ENCODE data around the gene ZBTB7C. TPM values are rescaled to one million over a fixed set of nuclear protein-coding genes. Genes with fewer than 3 reads are reported as not detected.

The ZBTB7C gene
- total and polyA plus RNA-seq, 10 of the 15 experiments (the other 5 are each of a cell fraction or from before 2014, with no cell fraction given): under 0.01 to 0.08 (median 0.01) TPM; not detected in 7

DNA sequence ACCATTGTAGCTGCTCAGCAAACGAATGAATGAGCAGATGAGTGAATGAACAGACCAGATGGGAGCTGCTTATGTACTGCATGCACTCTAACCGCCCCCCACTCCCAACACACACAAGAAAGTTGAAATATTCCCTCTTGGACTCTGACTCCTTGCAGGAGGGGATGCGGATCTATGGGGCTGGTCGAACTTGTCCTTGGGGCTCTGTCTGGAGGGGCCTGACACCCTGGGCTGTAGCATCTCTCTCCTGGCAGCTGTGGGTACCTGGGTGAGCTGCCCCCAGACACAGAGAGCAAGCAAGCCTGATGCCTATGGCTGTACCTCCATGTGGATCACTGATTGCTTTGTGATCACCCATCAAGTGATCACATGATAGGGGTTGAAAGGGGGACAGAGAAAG lies 286.4 kb downstream of the ZBTB7C start (continued):
- TF ChIP-seq CEBPB (IDR thresholded peaks at IDR 0.05; ENCODE audit: borderline replicate concordance in 1 of 2, low read depth in 2 of 2, low read length in 2 of 2) (no peak), SMAD5 (IDR thresholded peaks at IDR 0.05; ENCODE audit: low read depth) (no peak), SIN3A (IDR thresholded peaks at IDR 0.05; ENCODE audit: low read depth, low read length) (no peak)
- TF ChIP-seq, protein P1, sequence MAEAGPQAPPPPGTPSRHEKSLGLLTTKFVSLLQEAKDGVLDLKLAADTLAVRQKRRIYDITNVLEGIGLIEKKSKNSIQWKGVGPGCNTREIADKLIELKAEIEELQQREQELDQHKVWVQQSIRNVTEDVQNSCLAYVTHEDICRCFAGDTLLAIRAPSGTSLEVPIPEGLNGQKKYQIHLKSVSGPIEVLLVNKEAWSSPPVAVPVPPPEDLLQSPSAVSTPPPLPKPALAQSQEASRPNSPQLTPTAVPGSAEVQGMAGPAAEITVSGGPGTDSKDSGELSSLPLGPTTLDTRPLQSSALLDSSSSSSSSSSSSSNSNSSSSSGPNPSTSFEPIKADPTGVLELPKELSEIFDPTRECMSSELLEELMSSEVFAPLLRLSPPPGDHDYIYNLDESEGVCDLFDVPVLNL (IDR thresholded peaks at IDR 0.05; ENCODE audit: low read depth, low read length): no peak

DNA sequence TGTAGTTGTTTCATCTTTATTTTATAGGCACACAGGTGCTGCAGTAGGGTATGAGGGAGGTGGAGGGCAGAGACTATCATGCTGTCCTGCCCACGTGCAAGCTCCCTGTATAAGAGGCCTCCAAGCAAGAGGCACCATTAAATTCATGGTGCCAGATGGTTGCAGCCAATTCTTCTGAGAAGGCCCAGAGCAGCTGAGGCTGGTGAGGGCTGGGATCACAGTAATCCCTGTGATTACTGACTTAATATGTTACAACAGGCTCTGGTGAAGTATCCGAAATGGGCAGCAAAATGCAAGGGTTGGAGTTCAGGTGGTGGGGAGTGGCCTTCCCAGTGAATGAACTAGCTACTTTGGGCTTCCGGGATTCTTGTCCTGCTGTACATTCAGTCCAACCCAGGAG lies 286.8 kb downstream of the ZBTB7C start:
- Histone ChIP-seq H3K27me3 (replicated peaks in 1 of 2; ENCODE audit: control insufficient read depth in 2 of 2, insufficient read depth in 2 of 2, low read length in 1 of 2) (no peaks in the 10 kb centered on the region; a peak in 1 of 4 replicates), H3K9ac (ENCODE audit: control insufficient read depth, insufficient read depth, low read length) (no peak overlapping the region), H3K4me2 (ENCODE audit: control insufficient read depth, insufficient read depth) (no peak overlapping the region), H3K4me3 (no peak overlapping the region), H3K9me3 (replicated peaks; ENCODE audit: control insufficient read depth, insufficient read depth, low read length) (no peaks in the 10 kb centered on the region), H3K36me3 (ENCODE audit: control insufficient read depth in 2 of 2, insufficient read depth in 2 of 2, low read length in 1 of 2) (no peaks in the 10 kb centered on the region), H2AFZ (ENCODE audit: control insufficient read depth, low read depth, low read length) (no peak overlapping the region), H4K20me1 (ENCODE audit: control insufficient read depth, insufficient read depth) (no peaks in the 10 kb centered on the region), H3K27ac (ENCODE audit: control insufficient read depth, insufficient read depth) (no peak overlapping the region), H3K79me2 (ENCODE audit: control insufficient read depth, insufficient read depth, low read length) (no peaks in the 10 kb centered on the region), H3K4me1 (ENCODE audit: control insufficient read depth, insufficient read depth, low read length) (no peaks in the 10 kb centered on the region)
- in situ Hi-C loops (cut with MboI) (no loop called here), intact Hi-C loops (cut with micrococcal nuclease; ENCODE audit: unreplicated experiment) (no loop called here)
- WGBS (ENCODE audit: insufficient coverage, insufficient replicate concordance, low lambda C conversion rate, missing lambda C conversion rate): 13% methylated on average over 3 of the region's 3 CpGs
- BruUV-seq (replicated peaks): no TSS peak
- SMC1A ChIA-PET (ENCODE audit: uncharacterized antibody, unreplicated experiment): no interaction called here
- no peak for TF ChIP-seq SUZ12 (IDR thresholded peaks at IDR 0.05; ENCODE audit: unreplicated experiment)
- no peak for TF ChIP-seq POLR2AphosphoS2 (IDR thresholded peaks at IDR 0.05; ENCODE audit: low read depth, low read length)
- TF ChIP-seq, protein P2, sequence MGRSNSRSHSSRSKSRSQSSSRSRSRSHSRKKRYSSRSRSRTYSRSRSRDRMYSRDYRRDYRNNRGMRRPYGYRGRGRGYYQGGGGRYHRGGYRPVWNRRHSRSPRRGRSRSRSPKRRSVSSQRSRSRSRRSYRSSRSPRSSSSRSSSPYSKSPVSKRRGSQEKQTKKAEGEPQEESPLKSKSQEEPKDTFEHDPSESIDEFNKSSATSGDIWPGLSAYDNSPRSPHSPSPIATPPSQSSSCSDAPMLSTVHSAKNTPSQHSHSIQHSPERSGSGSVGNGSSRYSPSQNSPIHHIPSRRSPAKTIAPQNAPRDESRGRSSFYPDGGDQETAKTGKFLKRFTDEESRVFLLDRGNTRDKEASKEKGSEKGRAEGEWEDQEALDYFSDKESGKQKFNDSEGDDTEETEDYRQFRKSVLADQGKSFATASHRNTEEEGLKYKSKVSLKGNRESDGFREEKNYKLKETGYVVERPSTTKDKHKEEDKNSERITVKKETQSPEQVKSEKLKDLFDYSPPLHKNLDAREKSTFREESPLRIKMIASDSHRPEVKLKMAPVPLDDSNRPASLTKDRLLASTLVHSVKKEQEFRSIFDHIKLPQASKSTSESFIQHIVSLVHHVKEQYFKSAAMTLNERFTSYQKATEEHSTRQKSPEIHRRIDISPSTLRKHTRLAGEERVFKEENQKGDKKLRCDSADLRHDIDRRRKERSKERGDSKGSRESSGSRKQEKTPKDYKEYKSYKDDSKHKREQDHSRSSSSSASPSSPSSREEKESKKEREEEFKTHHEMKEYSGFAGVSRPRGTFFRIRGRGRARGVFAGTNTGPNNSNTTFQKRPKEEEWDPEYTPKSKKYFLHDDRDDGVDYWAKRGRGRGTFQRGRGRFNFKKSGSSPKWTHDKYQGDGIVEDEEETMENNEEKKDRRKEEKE (IDR thresholded peaks at IDR 0.05): no peak
- TF ChIP-seq SIN3A (IDR thresholded peaks at IDR 0.05; ENCODE audit: low read depth, low read length): no peak
- TF ChIP-seq, protein P3, sequence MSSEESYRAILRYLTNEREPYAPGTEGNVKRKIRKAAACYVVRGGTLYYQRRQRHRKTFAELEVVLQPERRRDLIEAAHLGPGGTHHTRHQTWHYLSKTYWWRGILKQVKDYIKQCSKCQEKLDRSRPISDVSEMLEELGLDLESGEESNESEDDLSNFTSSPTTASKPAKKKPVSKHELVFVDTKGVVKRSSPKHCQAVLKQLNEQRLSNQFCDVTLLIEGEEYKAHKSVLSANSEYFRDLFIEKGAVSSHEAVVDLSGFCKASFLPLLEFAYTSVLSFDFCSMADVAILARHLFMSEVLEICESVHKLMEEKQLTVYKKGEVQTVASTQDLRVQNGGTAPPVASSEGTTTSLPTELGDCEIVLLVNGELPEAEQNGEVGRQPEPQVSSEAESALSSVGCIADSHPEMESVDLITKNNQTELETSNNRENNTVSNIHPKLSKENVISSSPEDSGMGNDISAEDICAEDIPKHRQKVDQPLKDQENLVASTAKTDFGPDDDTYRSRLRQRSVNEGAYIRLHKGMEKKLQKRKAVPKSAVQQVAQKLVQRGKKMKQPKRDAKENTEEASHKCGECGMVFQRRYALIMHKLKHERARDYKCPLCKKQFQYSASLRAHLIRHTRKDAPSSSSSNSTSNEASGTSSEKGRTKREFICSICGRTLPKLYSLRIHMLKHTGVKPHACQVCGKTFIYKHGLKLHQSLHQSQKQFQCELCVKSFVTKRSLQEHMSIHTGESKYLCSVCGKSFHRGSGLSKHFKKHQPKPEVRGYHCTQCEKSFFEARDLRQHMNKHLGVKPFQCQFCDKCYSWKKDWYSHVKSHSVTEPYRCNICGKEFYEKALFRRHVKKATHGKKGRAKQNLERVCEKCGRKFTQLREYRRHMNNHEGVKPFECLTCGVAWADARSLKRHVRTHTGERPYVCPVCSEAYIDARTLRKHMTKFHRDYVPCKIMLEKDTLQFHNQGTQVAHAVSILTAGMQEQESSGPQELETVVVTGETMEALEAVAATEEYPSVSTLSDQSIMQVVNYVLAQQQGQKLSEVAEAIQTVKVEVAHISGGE (CRISPR knock-in tag; IDR thresholded peaks at IDR 0.05): no peak
- TF ChIP-seq CEBPB (IDR thresholded peaks at IDR 0.05; ENCODE audit: borderline replicate concordance in 1 of 2, low read depth in 2 of 2, low read length in 2 of 2): no peak
- no peak for TF ChIP-seq NR2F1 (conservative IDR thresholded peaks at IDR 0.05)
- TF ChIP-seq ZNF384 (IDR thresholded peaks at IDR 0.05; ENCODE audit: borderline replicate concordance, low read depth, low read length): no peak
- TF ChIP-seq, protein P4, sequence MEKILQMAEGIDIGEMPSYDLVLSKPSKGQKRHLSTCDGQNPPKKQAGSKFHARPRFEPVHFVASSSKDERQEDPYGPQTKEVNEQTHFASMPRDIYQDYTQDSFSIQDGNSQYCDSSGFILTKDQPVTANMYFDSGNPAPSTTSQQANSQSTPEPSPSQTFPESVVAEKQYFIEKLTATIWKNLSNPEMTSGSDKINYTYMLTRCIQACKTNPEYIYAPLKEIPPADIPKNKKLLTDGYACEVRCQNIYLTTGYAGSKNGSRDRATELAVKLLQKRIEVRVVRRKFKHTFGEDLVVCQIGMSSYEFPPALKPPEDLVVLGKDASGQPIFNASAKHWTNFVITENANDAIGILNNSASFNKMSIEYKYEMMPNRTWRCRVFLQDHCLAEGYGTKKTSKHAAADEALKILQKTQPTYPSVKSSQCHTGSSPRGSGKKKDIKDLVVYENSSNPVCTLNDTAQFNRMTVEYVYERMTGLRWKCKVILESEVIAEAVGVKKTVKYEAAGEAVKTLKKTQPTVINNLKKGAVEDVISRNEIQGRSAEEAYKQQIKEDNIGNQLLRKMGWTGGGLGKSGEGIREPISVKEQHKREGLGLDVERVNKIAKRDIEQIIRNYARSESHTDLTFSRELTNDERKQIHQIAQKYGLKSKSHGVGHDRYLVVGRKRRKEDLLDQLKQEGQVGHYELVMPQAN (conservative IDR thresholded peaks at IDR 0.05): no peak
- TF ChIP-seq HCFC1 (IDR thresholded peaks at IDR 0.05; ENCODE audit: low read length): no peak
- TF ChIP-seq KAT2A (conservative IDR thresholded peaks at IDR 0.05; ENCODE audit: control insufficient read depth, low read depth, low read length): no peak
- no peak for TF ChIP-seq MXI1 (IDR thresholded peaks at IDR 0.05; ENCODE audit: low read depth, low read length)
- POLR2A ChIA-PET: no interaction called here
- ATAC-seq: no peak
- no peak for DNase-seq (ENCODE audit: low read depth, low spot score)
- no peak for FAIRE-seq
- CTCF ChIA-PET: no interaction called here
- RAD21 ChIA-PET (ENCODE audit: unreplicated experiment): no interaction called here

Data from GM12878 (cell line).